CD4-positive, alpha-beta T cell treated with Interleukin-10 for 1 hour (primary cell): ENCODE measurements around the gene SEMA6D.

ENCODE experiments used
- DNase-seq: peaks from one replicate; pipeline ENCODE4 v3.0.0-alpha.2; 2020

The SEMA6D gene

DNA sequence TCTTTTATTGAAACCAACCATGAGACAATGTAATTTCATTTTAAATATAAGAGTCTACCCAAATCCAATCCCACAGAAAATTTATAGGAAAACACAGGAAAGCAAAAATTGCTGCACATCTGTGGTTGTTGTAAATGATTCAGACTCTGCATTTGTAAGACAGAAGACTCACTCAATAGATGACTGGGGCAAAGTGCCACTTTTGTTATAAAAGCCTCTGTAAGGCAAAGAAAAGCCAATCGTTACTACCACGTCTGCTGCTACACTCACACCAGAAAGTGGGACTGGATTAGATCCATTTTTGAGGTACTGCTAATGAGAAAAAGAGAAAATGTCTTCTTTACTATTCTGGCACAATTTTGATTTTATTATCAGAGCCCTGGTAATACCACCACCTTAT lies 74.9 kb downstream of the SEMA6D start:
- no peak for DNase-seq

DNA sequence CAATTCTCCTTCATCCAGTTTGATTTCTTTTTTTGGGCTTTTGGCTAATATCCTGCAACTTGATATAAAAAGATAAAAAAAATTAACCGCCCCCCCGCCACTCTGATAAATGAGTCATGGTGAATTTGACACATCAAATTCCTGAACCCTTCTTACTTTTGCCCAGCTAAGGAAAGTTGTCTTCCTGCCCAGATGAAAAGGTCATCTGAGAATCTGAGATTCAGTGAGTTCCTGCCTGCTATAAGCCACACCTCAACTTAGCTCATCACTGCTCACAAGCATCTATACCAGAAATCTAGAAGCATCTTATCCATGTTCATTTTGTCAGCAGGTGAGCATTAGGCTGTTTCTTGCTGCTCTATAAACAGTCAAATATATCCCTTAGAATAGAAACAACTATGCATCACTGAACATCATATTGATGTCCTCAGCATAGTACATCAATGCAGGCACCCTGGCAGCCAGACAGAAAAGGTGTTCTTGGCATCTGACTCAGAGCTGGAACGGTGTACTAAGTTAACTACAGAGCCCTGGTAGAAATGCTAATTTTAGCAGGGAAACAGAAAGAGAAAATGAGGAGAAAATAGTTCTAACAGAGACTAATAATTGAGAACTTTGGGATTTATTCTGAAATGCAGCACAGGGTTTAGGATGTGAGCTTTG lies 77.1 kb downstream of the SEMA6D start:
- DNase-seq = no peak

DNA sequence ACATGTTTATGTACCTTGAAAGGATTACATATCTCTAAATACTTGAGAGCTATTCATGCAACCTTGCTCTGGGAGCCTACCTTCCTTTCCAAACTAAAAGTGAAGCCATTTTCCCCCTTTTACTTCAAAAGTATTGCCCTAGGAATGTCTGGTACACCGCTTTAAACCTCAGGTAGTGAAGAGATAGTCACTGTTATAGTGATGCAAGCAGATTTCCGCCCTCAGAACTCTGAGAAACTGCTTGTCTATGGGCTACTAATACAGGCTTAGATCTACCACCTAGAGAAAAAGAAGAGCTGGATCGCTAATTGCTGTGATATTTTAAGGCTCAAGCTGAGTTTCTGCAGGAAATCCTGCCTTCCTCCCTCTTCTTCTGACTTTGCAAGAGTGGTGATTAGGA lies 78.6 kb downstream of the SEMA6D start:
- no peak for DNase-seq

DNA sequence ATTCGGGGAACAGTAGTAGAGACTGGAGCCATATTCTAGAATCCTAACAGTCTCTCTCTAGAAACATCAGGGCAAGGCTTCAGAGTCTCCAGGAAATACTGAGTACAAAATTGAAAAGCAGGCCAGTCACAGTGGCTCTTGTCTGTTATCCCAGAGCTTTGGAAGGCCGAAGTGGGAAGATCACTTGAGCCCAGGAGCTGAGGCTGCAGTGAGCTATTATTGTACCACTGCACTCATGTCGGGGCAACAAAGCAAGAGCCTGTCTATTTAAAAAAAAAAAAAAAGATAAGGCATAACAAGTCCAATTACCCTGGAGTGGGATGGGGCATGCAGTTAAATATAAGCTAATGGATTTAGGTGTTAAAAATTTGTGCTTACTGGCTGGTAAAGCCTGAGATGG lies 79.0 kb downstream of the SEMA6D start:
- no peak for DNase-seq

DNA sequence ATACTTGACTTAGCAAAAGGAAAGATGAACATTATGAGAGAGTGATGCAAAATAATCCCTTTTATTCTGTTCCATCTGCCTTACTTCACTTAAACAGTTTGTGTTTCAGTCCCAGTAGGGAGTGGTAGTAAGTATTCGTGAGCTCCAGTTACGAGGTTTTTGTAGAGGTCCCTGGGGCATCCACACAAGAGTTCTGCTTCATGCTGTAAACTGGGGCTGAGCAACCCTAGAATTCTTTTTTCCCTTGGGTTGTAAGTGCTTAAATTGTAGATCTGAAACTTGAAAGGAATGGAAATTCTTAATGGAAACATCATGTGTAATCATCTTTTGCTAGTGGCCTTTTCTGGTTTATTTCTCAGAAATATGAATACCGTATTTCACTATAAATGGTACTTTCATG lies 79.5 kb downstream of the SEMA6D start:
- no peak for DNase-seq

DNA sequence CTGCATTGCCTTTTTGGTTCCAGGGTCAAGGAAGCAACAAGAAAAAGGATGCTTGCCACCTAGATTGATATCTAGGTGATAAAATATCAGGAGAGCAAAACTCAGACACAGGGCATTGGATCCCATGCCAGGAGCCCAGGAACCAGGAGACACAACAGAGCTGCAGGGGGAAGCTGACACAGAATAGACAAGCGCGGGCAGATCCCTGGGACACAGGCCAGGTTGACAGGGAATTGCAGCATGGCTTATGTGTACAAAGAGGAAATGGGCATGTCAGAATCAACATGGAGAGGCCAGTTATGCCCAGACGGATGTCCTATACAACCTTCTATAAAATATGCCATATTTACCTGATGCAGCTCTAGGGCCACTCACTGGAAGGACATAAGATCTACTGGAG lies 84.2 kb downstream of the SEMA6D start:
- no peak for DNase-seq

DNA sequence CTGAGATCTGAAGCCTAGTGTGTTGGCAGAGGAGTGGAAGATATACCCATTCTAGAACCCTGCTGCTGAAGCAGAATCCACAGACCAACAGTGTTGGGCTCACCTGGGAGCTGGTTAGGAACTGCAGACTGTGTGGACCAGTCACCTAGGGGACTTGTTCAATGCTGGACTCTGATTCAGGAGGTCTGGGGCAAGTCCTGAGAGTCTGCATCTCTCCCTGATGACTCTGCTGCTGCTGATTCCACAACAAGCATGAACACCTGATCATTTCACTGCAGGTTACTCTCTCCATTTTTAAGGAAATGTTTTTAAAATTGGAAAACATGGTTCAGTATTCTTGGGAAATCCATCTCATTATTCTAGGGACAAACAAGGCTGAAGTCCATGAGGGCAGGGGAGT lies 84.9 kb downstream of the SEMA6D start:
- no peak for DNase-seq

DNA sequence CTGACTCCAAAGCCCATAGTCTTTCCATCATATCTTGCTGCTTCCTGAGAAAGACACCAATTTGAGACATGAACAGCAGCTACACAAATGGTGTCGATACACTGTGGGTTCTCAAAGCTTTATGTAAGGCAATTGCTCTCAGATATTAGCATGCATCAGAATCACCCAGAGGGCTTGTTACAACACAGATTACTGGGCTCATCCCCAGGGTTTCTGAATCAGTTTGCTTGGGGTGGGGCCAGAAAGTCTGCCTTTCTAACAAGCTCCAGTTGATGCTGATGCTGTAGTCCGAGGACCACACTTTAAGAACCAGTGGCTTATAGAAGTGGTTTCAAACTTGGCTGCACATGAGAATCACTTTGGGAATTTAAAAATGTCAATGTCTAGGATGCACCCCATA lies 86.5 kb downstream of the SEMA6D start:
- DNase-seq = no peak

DNA sequence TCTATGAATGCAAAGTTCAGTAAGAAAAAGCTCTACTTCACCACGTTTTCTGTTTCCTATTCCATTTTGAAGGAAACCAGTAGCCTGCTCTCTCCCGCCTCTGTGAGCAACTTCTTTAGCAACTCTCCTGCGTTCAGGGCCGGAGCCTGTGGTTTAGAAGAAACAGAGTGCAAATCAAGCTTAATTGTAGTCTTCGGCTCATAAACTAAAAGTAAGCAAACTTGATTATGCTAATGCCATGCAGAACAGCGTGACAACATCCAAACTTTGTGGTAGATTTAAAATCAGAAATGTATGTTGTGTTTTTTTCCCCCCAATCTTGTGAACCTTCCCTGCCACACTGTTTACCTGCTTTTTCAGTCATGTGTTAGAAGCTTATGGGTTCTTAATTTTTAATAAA lies 87.4 kb downstream of the SEMA6D start:
- no peak for DNase-seq

DNA sequence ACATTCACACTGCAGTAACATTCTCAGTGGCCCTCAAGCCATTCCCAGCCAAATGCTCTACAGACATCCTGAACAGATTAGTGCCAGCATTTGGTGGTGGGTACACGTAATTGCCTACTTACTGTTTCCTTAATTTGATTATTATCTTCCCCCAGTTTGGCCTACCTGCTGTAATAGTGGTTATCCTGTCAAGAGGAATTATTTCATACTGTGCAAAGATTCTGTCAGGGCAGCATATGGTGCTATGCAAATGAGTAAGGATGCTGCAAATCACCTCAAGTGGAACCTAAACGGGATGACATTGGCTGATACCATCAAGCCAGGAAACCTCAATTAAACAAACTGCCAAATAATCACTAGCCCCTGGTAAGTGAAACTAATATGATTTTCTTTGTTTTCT lies 88.7 kb downstream of the SEMA6D start:
- DNase-seq = no peak

DNA sequence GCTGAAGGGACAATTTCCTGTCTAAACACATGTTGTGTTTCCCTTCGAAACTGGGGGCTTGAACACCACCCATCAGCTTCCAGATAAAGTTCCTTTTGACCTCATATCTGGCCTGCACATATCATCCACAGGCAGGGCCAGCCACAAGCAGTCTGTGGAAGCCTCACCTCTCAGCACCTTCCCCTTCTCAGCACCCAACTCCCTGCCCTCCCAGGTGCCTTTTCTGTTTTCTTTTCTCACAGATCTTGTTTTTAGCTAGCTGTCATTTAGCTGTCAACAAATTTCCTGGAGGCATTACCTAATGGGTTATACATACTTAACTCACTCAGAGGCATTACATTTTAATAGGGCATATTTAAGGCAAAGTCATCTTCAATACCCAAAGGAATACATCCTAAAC lies 93.9 kb downstream of the SEMA6D start:
- no peak for DNase-seq

DNA sequence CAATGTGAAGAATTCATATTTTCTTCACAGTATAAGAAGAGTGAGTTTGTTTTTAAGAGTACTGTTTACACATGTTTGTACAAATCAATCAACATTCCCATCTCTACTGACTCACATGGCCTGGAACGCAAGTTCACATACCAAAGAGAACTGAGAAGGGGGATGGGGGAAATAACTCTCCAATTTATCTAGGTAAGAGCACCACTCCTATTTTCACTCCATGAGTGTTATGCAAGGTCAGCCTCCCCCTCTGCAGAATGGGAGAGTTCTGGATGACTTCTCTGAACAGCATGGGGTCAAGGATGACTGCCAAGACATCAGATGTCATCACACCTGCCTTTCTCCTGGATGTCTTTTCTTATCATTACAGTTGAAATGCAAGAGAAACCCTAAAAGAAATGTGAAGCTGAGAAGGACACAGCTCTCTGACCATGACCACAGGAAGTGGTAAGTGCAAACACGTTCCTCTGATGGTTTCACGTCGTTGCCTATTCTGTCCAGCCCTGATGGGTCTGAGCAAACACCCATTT lies 95.2 kb downstream of the SEMA6D start:
- DNase-seq = no peak

DNA sequence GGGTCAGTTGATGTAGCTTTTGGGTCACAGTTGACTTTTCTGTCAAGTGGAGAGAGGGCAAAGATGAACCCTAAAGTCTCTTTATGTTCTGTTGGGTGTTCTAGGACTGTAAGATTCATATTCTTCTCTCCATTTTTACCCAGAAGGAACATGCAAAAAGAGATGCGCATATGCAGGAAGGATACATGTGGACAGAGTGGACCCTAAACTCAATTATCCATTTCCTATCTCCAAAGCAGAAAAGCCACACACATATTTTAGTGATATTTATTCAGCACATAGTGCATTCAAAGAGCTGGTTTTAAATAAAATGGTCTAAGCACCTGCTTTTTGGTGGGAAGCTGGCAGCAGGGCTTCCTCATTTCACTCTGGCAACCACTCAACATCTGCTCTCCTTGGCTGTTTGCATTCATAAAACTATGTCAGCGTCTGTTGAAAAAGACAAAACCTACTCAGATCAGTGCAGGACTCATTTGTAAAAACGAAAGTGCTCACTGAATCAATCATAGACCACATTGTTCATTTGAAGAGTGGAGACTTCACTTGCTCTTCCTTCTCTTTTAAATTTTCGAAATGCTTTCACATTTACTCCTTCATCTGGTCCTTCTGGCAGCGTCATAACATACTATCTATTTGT lies 96.6 kb downstream of the SEMA6D start:
- DNase-seq = no peak

DNA sequence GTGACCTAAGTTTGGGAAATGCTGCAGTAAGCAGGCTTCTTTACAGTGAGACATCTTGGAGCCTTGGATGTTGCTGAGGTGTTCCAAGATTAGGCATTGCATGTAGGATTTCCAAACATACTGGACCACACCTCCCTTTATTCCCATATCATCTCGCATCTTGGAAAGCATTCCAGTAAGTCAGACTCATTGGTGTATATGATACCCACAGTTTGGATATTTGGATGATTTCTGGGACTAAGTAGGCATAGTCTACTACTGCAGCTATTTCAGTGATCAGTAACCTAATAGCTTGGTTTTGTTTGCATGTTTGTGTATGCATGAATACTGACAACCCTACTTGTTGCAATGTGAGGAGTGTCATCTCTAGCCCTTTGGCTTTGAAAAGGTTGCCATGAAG lies 97.3 kb downstream of the SEMA6D start:
- DNase-seq = no peak

DNA sequence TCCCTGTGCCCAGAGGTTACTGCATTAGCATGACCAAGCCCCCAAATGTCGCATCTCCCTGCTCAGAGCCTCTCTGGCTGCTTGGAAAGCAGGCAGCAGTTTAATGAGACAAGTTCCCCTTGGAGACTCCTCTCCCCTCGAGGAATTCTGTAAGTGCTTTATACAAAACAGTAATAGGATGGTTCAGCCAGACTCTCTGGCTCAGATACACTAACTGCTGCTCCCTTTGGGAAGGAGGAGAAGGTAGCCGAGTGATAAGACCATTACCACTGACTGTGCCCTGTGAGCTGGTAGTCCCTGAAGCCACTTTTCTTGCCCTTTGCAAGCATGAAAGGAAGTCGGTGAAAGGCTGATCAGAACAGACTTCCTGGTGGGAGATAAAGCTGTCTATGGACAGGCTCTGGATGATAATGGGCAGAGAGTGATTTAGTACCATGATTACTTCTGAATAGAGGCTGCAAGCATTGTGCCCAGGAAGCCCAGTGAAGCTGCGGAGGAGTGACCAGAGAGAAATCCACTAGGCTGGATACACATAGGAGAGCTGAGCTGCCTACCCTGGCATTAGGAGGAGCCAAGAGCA lies 100.8 kb downstream of the SEMA6D start:
- no peak for DNase-seq

DNA sequence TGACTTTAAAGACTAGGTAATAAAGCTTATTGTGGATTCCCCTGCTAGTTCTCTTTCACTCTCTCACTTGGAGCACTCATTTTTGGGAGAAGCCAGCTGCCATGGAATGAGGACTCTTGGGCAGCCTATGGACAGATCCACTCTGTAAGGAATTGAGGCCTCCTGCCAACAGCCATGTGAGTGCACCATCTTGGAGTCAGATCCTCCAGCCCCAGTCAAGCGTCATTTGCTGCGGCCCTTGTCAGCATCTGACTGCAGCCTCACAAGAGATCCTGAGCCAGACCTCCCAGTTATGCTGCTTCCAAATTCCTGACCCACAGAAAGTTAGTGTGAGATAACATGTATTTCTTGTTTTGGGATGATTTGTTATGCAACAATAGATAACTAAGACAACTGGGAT lies 101.9 kb downstream of the SEMA6D start:
- no peak for DNase-seq

DNA sequence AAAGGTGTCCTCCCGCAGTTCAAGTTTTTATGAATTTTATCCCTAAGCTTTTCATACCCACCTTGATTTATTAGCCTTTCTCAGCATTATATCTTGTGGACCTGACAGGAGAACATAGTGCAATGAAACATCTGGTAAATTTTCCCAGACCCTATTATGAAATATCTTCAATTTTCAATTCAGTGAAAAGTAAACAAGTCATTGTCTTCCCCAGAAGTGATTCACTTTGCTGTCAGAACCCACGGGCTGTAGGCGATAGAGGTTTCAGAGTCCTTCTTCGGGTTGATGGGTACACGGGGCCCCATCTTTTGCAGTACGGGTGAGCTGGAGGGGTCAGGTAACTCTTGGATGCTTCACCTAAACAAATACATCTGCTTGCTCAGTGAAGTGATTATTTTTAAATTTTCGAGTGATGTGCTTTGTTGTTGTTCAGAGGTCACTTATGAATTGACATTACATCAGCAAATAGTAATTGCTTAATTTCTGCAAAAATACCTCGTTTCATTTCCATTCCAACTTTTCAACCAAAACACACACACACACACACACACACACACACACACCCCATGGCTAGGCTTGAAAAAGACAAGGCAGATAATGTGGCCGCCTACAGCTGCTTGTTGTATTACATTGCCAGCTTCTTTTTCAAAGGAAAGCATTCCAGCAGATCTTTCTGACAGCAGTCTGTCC lies 102.9 kb downstream of the SEMA6D start:
- DNase-seq = no peak

DNA sequence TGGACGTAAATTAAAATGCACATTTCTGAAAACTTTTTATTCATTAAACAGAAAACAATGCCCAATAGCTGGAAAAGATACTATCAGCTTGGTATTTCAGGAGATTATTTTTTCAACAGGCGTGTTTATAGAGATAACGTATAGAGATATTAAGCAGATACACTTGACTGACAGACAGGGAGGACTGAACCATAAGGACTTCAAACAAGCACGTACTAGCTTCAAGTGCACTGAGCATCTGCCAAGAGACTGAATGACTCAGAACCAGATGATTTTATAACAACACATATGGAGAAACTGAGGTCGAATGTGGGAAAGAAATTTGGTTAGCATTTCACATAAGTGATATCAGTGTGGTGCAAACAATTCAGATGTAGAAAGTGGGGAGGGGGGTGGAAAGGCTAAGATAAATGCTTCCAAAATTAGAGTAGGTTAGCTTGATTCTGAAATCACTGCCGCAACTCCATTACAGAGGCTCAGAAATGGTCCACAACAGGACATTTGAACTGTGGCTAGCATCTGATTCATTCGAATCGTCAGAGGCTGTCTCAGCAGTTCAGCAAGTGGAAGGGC lies 103.5 kb downstream of the SEMA6D start:
- no peak for DNase-seq

DNA sequence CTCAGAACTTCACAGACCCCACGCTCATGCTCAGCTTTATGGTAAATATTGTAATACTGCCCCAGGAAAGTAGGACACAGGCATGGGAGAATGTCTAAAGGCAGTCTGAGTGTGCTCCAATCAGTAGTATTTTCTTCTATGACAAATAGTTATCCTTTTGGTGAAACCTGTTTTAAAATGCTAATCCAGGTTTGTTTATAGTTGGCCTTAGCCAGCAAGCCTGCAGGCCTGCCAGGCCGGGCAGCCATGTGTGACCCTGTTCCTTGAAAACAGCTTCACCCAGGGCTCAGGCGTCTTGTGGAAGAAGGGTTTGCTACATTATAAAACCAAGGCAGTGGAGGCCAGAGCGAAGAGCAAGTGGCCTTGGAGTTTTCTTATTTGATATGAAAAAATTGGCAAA lies 104.7 kb downstream of the SEMA6D start:
- DNase-seq = no peak
